Erythroblast (primary cell): ENCODE data around the gene C1orf52.

Experiments
- GATA1 ChIP-seq: IDR thresholded peaks from 2 replicates; pipeline ENCODE4 v1.6.1; 2011; ENCODE audit warnings: low read depth, mild to moderate bottlenecking, control low read depth, low read length, moderate library complexity
- POLR2A ChIP-seq: IDR thresholded peaks from 2 replicates; pipeline ENCODE4 v1.6.1; 2011; ENCODE audit warnings: mild to moderate bottlenecking, low read length

DNA sequence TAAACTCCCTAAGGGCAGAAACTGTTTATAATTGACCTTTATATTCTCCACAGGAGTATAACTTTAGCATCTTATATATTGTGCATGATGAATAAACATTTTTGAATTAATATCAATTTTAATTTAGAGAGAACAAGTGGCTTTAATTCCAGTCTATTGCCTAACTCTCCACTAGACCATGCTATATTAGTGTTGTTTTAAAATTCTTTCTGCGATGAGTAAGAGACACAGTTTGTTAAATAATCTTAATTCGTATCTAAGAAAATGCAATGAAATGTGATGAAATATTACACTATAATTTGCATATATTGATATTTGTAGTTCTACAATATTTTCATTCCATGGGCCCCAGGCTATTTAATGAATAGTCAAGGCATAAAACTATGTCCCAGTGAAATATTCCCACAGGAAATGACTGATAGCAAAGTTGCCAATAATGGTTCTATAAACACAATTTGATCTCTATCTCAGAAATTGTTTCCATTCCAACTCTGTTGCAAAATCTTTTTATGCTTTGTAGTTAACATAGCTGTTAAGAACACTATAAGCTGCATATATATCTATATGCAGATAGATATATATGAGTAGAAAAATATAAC, 55.8 kb downstream of the C1orf52 start:
- no peak for TF ChIP-seq POLR2A
- TF ChIP-seq GATA1: no peak
